Sigmoid colon (tissue), 4 donors: ENCODE results near the gene NECTIN1.

Experiments
- EP300 ChIP-seq, 4 donors: sonication (generic); formaldehyde crosslinking; IDR thresholded peaks; one replicate each; pipeline ENCODE4 v1.6.1; 2017; ENCODE audit warnings: antibody characterized with exemption in 4 of 4
- POLR2A ChIP-seq, 2 donors: fragments of 450-650 bp; IDR thresholded peaks; one replicate each; pipeline ENCODE4 v1.6.1; 2016; ENCODE audit warnings: antibody characterized with exemption in 2 of 2, mild to moderate bottlenecking in 2 of 2, moderate library complexity in 2 of 2
- POLR2AphosphoS5 ChIP-seq, 4 donors: sonication (generic); formaldehyde crosslinking; IDR thresholded peaks; one replicate each; pipeline ENCODE4 v1.6.1; 2017; ENCODE audit warnings: antibody characterized with exemption in 4 of 4
- TF ChIP-seq, protein P1 (sequence below), 4 experiments: fragments of 450-650 bp in 3 of 4; fragments of 200-600 bp in 1 of 4; IDR thresholded peaks; one replicate each; pipeline ENCODE4 v1.5.1; 2016 to 2019; ENCODE audit warnings: antibody characterized with exemption in 4 of 4, mild to moderate bottlenecking in 3 of 4, moderate library complexity in 2 of 4

DNA sequence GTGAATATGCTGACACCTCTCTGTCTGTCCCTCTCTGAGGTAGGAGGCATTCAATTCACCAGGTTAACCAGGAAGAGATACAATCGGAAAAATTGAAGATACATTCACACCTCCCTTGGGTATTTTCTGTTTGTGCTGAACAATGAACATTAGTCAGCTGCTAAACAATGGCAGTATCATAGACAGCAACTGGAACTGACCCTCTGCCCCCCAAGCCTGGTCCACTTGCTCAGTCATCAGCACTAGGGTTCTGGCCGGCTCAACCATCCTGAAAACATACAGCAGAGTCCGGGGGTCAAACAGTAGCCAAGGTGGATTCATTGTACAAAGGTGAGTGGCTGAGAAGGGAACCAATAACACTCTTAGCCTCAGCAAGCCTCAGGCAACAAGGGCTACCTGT lies 4.0 kb downstream of the NECTIN1 start:
- TF ChIP-seq, protein P1, sequence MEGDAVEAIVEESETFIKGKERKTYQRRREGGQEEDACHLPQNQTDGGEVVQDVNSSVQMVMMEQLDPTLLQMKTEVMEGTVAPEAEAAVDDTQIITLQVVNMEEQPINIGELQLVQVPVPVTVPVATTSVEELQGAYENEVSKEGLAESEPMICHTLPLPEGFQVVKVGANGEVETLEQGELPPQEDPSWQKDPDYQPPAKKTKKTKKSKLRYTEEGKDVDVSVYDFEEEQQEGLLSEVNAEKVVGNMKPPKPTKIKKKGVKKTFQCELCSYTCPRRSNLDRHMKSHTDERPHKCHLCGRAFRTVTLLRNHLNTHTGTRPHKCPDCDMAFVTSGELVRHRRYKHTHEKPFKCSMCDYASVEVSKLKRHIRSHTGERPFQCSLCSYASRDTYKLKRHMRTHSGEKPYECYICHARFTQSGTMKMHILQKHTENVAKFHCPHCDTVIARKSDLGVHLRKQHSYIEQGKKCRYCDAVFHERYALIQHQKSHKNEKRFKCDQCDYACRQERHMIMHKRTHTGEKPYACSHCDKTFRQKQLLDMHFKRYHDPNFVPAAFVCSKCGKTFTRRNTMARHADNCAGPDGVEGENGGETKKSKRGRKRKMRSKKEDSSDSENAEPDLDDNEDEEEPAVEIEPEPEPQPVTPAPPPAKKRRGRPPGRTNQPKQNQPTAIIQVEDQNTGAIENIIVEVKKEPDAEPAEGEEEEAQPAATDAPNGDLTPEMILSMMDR (IDR thresholded peaks at IDR 0.05), result no peak
- TF ChIP-seq EP300 (IDR thresholded peaks at IDR 0.05) (no peak), POLR2A (IDR thresholded peaks at IDR 0.05) (no peak), POLR2AphosphoS5 (IDR thresholded peaks at IDR 0.05) (no peak)
